GM13976 (cell line): ENCODE data around the gene PDGFC.

Experiments used
- DNase-seq: peaks from one replicate; pipeline ENCODE4 v3.0.0; 2012; ENCODE audit warnings: low spot score
- CTCF ChIP-seq: IDR thresholded peaks from 2 replicates; pipeline ENCODE4 v1.5.1; 2012; ENCODE audit warnings: borderline replicate concordance, mild to moderate bottlenecking; ENCODE audit not compliant: insufficient read depth; ENCODE audit errors: extremely low read depth, missing control alignments, control extremely low read depth
- in situ Hi-C: fragments of 300-500 bp; cut with MboI; formaldehyde crosslinking; loops from one replicate; pipeline ENCODE4 v1.12.0; 2022; ENCODE audit warnings: low sequenced_read_pairs, mixed read lengths, inconsistent platforms; ENCODE audit not compliant: unreplicated experiment

PDGFC gene

GRCh38 chr4:156782491-156782890, 189.1 kb downstream of the PDGFC start:
- in situ Hi-C loops: no loop called here
- no peak for TF ChIP-seq CTCF
- DNase-seq: no peak

GRCh38 chr4:156781852-156782251, 189.7 kb downstream of the PDGFC start:
- no peak for DNase-seq
- TF ChIP-seq CTCF: no peak
- in situ Hi-C loops: no loop called here

- no peak for DNase-seq
- TF ChIP-seq CTCF: no peak
- in situ Hi-C loops: no loop called here
These were observed 191.8 kb downstream of the PDGFC start for GRCh38 chr4:156779774-156780173.

GRCh38 chr4:156779042-156779441, 192.6 kb downstream of the PDGFC start:
- in situ Hi-C loops: no loop called here
- TF ChIP-seq CTCF: no peak
- DNase-seq: no peak

- in situ Hi-C loops: no loop called here
- TF ChIP-seq CTCF: no peak
- DNase-seq: no peak
These were observed 193.0 kb downstream of the PDGFC start for GRCh38 chr4:156778606-156779005.

GRCh38 chr4:156778093-156778492, 193.5 kb downstream of the PDGFC start:
- no peak for TF ChIP-seq CTCF
- DNase-seq: no peak
- in situ Hi-C loops: no loop called here

- peak; percentile 3 for DNase-seq
- TF ChIP-seq CTCF: no peak
- in situ Hi-C loops: no loop called here
These were observed 195.8 kb downstream of the PDGFC start for GRCh38 chr4:156775813-156776212.
